Large intestine (tissue), 3 donors: ENCODE results near the gene MGRN1. TPM values are rescaled to one million over a fixed set of nuclear protein-coding genes. Genes with fewer than 3 reads are reported as not detected.

Experiments
- DNase-seq, 2 donors: peaks; one replicate each; pipeline versions ENCODE4 v3.0.0 to v3.0.0-alpha.2; 2013
- H3K27ac ChIP-seq: one replicate; pipeline ENCODE4 v1.5.1; 2013; ENCODE audit warnings: low read length
- H3K27me3 ChIP-seq: 2 replicates; pipeline ENCODE4 v1.6.1; 2013; ENCODE audit warnings: low read length; ENCODE audit not compliant: control insufficient read depth, insufficient read depth
- H3K36me3 ChIP-seq: 2 replicates; pipeline ENCODE4 v1.6.1; 2013; ENCODE audit warnings: low read length; ENCODE audit not compliant: control insufficient read depth, insufficient read depth
- H3K4me1 ChIP-seq: one replicate; pipeline ENCODE4 v1.6.1; 2013; ENCODE audit warnings: low read length; ENCODE audit not compliant: control insufficient read depth, insufficient read depth
- H3K4me3 ChIP-seq: one replicate; pipeline ENCODE4 v1.5.1; 2013; ENCODE audit warnings: low read length
- H3K9me3 ChIP-seq: one replicate; pipeline ENCODE4 v1.6.1; 2013; ENCODE audit warnings: mild to moderate bottlenecking, low read depth, low read length, moderate library complexity; ENCODE audit not compliant: control insufficient read depth
- WGBS: methylation state at CpG from one replicate; pipeline ENCODE4 v1.1.5; 2013; ENCODE audit warnings: low lambda C conversion rate; ENCODE audit not compliant: insufficient coverage; 5-methylcytosine and 5-hydroxymethylcytosine counted together
- polyA plus RNA-seq: library from polyadenylated mRNA; unstranded; fragments of 120-200 nt; gene quantifications from one replicate; pipeline ENCODE4 v1.2.1, GENCODE V29; 2013

Gene MGRN1
- polyA plus RNA-seq, 1 donor = 52.9 TPM

DNA sequence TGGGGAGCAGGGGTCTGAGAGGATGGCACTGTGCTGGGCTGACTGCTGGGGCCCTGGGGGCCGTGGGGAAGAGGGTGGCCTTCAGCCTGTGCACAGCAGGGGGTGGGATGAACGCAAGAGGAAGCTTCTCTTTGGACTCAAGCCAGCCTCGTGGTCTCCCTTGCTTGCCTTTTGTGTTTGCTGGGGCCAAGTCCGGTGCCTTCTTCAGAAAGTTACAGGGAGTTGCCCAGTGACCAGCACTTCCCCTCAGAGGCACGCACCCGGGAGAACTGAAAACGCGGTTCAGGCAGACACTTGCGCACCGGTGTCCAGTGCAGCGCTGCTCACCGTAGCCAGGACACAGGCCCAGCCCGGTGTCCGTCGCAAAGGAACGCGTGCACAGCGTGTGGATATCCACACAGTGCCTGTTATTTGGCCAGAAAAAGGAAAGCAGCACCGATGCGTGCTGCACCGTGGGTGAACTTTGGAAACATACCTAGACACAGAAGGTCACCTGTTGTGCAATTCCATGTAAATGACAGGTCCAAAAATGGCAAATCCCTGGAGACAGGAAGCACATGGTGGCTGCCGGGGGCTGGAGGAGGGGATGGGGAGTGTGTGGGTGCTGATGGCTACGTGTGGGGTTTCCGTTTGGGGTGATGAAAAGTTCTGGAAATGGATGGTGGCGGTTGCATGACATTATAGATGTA, 39.3 kb downstream of the MGRN1 start:
- Histone ChIP-seq H3K4me3 (no peak overlapping the region), H3K27ac (peak overlapping the region; percentile 78), H3K9me3 (no peaks in the 10 kb centered on the region), H3K36me3 (peaks cover 53% of the 10 kb centered on the region), H3K4me1 (peaks cover 73% of the 10 kb centered on the region), H3K27me3 (no peaks in the 10 kb centered on the region)
- DNase-seq = peak; percentile 79 to 87
- WGBS = no CpG with 5 or more reads among the region's 25 CpGs

DNA sequence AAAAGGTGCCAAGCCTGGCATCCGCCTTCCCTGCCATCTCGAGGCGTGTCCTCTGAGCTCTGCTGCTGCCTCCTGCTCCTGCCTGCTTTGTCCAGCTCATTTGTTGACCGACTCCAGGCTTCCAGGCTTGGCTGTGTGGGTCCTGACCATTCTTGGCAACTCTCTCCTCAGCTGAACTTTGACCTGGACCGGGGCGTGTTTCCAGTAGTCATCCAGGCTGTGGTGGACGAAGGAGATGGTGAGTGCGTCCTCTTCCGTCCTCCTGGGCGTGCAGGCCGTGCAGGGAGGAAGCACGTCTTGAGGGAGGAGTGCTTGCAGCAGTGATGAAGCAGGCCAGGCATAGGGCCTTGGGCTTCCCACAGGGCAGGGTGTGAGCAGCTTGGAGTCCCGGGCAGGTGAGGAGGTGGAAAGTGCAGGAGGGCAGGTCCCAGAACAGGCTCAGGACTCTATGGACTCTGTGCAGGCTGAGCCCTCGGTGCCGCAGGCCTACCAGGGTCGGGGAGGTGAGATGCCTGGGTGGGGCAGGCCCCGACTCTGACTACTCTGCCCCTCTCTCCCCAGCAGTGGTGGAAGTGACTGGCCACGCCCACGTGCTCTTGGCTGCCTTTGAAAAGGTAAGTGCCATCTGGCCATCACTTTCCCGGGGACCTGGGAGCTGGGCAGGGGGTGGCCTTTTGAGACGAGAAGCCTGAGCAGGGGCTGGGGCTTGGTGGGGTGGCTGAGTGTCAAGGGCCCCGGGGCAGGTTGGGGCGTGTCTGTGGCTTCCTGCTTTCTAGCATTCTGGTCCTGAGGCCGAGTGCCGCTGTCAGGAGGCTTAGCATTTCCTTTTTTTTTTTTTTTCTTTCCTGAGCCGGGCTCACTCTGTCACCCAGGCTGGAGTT, 40.2 kb downstream of the MGRN1 start:
- H3K4me1 ChIP-seq = peaks cover 65% of the 10 kb centered on the region

DNA sequence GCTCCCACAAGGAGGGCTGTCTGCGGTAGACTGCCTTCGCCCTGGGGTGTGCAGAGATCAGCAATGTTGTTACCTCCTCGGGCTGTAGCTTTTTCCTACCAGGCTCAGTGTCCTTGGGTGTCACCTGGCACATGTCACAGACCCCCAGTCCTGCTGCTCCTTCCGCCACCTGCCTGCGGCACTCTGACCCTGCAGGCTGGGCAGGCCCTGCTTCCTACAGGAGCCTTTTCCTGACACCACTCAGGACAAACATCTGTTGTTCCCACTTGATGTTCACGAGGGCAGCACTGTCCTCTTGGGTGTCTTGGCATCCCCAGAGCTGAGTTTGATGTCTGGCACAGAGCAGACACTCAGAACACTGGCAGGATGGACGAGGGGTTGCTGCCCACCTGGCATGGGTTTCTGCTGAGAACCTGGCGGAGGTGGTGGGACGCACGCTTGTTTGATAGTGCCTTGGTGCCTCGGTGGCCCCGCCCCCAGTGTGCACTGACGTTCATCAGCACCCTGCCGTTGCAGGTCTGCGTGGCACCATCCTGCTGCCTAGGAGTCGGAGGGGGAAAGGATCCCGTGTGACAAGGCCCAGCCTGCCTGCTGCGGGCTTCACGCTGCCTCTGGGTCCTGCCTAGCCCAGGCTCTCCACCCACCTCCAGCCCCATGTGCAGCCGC, 42.0 kb downstream of the MGRN1 start:
- no peaks in the 10 kb centered on the region for H3K9me3 ChIP-seq
- peaks cover 48% of the 10 kb centered on the region for H3K4me1 ChIP-seq
- no peak for DNase-seq
- no peak overlapping the region for H3K4me3 ChIP-seq
- H3K27ac ChIP-seq = no peak overlapping the region
- no CpG with 5 or more reads among the region's 20 CpGs for WGBS
- no peaks in the 10 kb centered on the region for H3K27me3 ChIP-seq
- peaks cover 67% of the 10 kb centered on the region for H3K36me3 ChIP-seq

More for the DNA sequence above, 40.2 kb downstream of the MGRN1 start:
- no CpG with 5 or more reads among the region's 26 CpGs for WGBS
- Histone ChIP-seq H3K27me3 (no peaks in the 10 kb centered on the region), H3K9me3 (no peaks in the 10 kb centered on the region), H3K36me3 (peaks cover 55% of the 10 kb centered on the region), H3K27ac (peak overlapping the region; percentile 78), H3K4me3 (no peak overlapping the region)
- peak in 1 of 2 donors; percentile 73 for DNase-seq

DNA sequence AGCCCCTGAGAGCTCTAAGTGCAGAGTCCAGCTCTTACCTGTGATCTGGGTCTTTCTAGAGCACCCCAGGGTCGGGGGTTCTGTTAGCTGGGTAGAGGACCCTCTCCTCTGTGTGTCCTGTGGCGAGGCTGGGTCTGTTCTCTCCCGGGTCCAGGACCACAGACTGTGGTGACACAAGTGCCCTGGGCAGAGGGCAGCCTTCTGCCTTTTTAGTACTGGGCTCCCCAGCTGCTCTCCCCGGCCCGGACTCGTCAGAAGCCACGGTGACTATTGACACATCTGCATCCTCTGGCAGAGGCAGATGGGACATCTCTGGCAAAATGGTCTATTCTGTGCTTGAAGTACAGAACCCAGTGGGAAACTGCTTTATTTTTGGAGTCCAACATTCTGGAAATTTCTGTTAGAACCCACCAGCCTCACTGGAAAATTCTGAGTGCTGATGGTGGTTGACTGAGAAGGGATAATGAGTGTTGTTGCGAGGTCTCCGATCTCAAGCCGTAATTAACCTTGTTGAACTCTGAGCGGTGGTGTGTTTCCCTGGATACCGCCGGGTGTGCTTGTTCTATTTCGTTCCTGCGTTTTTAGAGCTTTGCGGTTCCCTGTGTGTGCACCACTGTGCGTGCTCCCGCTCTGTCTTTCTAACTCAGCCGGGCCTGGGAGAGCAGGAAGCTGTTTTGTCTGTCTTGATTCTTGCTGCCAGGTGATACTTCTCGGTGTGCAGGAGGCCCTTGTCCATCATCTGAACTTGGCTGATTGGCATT, 42.8 kb downstream of the MGRN1 start:
- Histone ChIP-seq H3K9me3 (no peaks in the 10 kb centered on the region), H3K36me3 (peaks cover 68% of the 10 kb centered on the region), H3K4me3 (no peak overlapping the region), H3K4me1 (peaks cover 44% of the 10 kb centered on the region), H3K27ac (peak overlapping the region; percentile 16), H3K27me3 (no peaks in the 10 kb centered on the region)
- DNase-seq = no peak
- WGBS = no CpG with 5 or more reads among the region's 20 CpGs

DNA sequence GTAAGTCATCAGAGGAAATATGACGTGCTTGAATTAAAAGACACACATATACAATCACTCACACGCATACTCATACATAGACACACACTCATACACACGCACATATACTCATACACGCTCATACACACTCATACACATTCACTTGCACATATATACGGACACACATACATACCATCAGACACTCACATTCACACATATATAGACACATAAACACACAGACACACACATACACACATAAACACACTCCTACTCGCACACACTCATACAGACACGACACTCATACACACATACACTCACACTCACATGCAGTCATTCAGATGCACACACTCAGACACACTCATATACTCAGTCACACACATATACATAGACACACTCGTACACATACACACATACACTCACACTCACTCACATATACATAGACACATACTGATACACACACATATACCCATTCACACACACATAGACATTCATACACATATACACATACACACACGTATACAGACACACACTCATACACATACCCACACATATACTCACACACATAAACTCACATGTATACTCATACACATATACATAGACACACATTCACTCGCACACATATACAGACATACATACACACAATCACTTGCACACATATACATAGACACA, 43.8 kb downstream of the MGRN1 start:
- H3K4me3 ChIP-seq = no peak overlapping the region
- no peak for DNase-seq
- peaks cover 73% of the 10 kb centered on the region for H3K36me3 ChIP-seq
- H3K9me3 ChIP-seq = no peaks in the 10 kb centered on the region
- 95% methylated on average over 4 of the region's 10 CpGs for WGBS
- no peak overlapping the region for H3K27ac ChIP-seq
- peaks cover 35% of the 10 kb centered on the region for H3K4me1 ChIP-seq
- no peaks in the 10 kb centered on the region for H3K27me3 ChIP-seq

DNA sequence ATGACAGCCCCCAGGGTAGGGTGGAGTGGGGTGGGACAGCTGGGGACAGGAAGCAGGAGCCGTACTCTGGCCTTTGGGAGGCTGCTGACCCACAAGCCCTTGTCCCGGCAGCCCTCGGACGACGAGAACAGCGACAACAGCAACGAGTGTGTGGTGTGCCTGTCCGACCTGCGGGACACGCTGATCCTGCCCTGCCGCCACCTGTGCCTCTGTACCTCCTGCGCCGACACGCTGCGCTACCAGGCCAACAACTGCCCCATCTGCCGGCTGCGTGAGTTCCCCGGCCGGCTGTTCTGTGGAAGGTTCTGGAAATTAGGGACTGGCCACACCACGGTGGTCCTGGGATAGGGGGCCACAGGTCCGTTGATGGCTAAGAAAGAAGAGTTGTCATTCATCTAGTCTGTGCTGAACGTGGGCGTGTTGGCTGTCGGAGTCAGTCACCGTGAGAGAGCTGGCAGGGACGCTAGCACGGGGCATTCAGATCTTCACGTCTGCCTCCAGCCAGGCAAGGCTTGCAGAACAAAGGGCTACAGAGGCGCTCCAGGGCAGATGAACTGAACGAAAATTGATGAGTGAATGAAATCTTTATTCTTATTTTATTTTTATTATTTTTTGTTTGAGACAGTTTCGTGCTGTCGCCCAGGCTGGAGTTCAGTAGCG, 48.9 kb downstream of the MGRN1 start:
- H3K4me1 ChIP-seq = peaks cover 23% of the 10 kb centered on the region
- peaks cover 79% of the 10 kb centered on the region for H3K36me3 ChIP-seq
- 100% methylated on average over 5 of the region's 33 CpGs for WGBS
- no peak overlapping the region for H3K4me3 ChIP-seq
- no peaks in the 10 kb centered on the region for H3K9me3 ChIP-seq
- H3K27ac ChIP-seq = no peak overlapping the region
- no peak for DNase-seq
- no peaks in the 10 kb centered on the region for H3K27me3 ChIP-seq

DNA sequence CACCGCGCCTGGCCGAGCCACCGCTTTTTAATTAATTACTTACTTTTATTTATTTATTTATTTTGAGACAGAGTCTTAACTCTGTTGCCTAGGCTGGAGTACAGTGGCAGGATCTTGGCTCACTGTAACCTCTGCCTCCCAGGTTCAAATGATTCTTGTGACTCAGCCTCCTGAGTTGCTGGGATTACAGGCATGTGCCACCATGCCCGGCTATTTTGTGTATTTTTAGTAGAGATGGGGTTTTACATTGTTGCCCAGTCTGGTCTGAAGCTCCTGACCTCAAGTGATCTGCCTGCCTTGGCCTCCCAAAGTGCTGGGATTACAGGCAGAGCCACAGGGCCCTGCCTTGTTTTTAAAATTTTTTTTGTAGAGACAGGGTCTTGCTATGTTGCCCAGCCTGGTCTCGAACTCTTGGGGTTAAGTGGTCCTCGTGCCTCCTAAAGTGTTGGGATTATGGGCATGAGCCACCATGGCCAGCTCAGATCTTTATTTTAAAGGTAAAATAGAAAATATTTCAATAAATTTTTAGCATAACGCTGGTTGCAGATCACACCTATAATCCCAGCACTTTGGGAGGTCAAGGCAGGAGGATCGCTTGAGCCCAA, 50.4 kb downstream of the MGRN1 start:
- Histone ChIP-seq H3K4me3 (no peak overlapping the region), H3K4me1 (peaks cover 37% of the 10 kb centered on the region), H3K9me3 (no peaks in the 10 kb centered on the region), H3K27me3 (no peaks in the 10 kb centered on the region), H3K36me3 (peaks cover 74% of the 10 kb centered on the region), H3K27ac (peak overlapping the region; percentile 77)
- no CpG with 5 or more reads among the region's 9 CpGs for whole genome bisulfite sequencing
- no peak for DNase-seq

DNA sequence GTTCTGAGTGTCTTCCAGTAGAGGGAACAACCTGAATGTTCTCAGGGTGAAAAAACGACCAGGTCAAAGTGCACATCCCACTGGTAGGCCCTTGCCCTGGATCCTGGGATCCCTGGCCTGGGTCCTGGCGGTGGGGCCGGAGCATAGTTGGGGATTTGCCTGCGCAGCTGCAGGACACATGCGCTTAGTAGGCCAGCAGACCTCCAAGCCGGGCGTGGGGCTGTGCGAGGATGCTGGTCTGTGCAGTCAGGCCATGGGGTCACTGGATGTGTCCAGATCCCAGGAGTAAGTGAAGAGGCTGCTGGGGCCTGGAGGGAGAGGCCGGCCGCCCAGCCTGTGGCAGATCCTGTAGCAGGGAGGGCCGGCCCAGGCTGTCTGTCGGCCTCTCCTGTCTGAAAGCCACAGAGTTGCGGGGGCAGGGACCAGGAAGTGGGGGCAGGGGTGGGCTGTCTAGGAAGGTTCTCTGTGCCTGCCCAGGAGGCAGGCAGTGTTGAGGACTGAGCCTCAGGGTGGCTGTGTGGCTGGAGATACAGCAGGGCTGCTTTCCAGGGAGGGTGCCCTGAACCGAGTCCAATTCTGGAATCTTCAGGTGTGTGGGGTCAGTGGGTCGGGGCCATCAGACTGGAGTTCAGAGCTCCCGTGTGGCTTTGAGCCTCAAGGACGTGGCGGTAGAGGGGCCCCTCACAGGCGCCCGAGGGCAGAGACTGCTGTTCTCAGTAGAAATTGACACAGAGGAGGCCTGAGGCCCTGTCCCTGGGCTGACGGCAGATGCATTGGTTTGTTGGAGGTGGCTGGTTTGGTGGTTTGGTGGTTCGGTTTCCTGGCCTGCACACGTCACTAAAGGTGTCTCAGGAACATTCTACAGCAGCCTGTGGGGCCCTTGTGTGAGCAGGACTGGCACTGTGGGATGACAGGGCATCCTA, 51.5 kb downstream of the MGRN1 start:
- WGBS = no CpG with 5 or more reads among the region's 23 CpGs
- peak overlapping the region; percentile 77 for H3K27ac ChIP-seq
- DNase-seq = peak; percentile 56 to 80
- no peaks in the 10 kb centered on the region for H3K9me3 ChIP-seq
- H3K27me3 ChIP-seq = no peaks in the 10 kb centered on the region
- peaks cover 37% of the 10 kb centered on the region for H3K4me1 ChIP-seq
- no peak overlapping the region for H3K4me3 ChIP-seq
- H3K36me3 ChIP-seq = peaks cover 74% of the 10 kb centered on the region
